Measurements from ENCODE around the gene EXOC3L4. TPM values are rescaled to one million over a fixed set of nuclear protein-coding genes. Genes with fewer than 3 reads are reported as not detected.

Gene EXOC3L4
- polyA plus RNA-seq, 1 donor from 2014 or later: not detected

- peak overlapping the region; percentile 63 for H3K4me3 ChIP-seq (ENCODE audit: low read length)
These were observed 9.8 kb downstream of the EXOC3L4 start for GRCh38 chr14:103104389-103104653.

GRCh38 chr14:103104654-103105452 is 10.3 kb downstream of the EXOC3L4 start:
- H3K79me2 ChIP-seq (replicated peaks; ENCODE audit: insufficient read depth, low read length): no peaks in the 10 kb centered on the region
- no peak overlapping the region for H3K4me2 ChIP-seq (ENCODE audit: low read length)
- H3K9me2 ChIP-seq (ENCODE audit: insufficient read depth, low read length): no peaks in the 10 kb centered on the region
- H3K27me3 ChIP-seq (ENCODE audit: insufficient read depth, low read depth, low read length): peaks cover 38% of the 10 kb centered on the region
- no peak for TF ChIP-seq EZH2 (IDR thresholded peaks at IDR 0.05; ENCODE audit: borderline replicate concordance, insufficient read depth, low read length, poor library complexity, severe bottlenecking)
- no peak for TF ChIP-seq EP300 (conservative IDR thresholded peaks at IDR 0.05; ENCODE audit: poor library complexity, severe bottlenecking)
- no peak for TF ChIP-seq POLR2AphosphoS5 (IDR thresholded peaks at IDR 0.05)
- peak; percentile 96 for TF ChIP-seq SMC3 (conservative IDR thresholded peaks at IDR 0.05; ENCODE audit: poor library complexity)
- TF ChIP-seq REST (IDR thresholded peaks at IDR 0.05; ENCODE audit: borderline replicate concordance): no peak
- peak; percentile 99 for TF ChIP-seq CTCF (IDR thresholded peaks at IDR 0.05; ENCODE audit: poor library complexity, severe bottlenecking)
- TF ChIP-seq MXI1 (conservative IDR thresholded peaks at IDR 0.05; ENCODE audit: poor library complexity, severe bottlenecking): peak; percentile 37
- no peak for TF ChIP-seq TAF1 (IDR thresholded peaks at IDR 0.05; ENCODE audit: low read depth)
- peak; percentile 92 for TF ChIP-seq RAD21 (conservative IDR thresholded peaks at IDR 0.05)
- peak overlapping the region; percentile 29 for H3K9ac ChIP-seq (ENCODE audit: low read length)
- no peaks in the 10 kb centered on the region for H4K20me1 ChIP-seq (ENCODE audit: insufficient read depth)
- H3K36me3 ChIP-seq (ENCODE audit: insufficient read depth, low read length): no peaks in the 10 kb centered on the region
- no peak overlapping the region for H3K27ac ChIP-seq (ENCODE audit: low read length)
- no peaks in the 10 kb centered on the region for H3F3A ChIP-seq (ENCODE audit: insufficient read depth, low read length, poor library complexity, severe bottlenecking)
- no peaks in the 10 kb centered on the region for H3K9me3 ChIP-seq (ENCODE audit: low read length)
- peak overlapping the region; percentile 17 for H2AFZ ChIP-seq (ENCODE audit: low read depth, low read length)
- peak overlapping the region; percentile 63 for H3K4me3 ChIP-seq (ENCODE audit: low read length)

More at GRCh38 chr14:103104389-103104653, 9.8 kb downstream of the EXOC3L4 start:
- Histone ChIP-seq H2AFZ (ENCODE audit: low read depth, low read length) (no peak overlapping the region), H3K79me2 (replicated peaks; ENCODE audit: insufficient read depth, low read length) (no peaks in the 10 kb centered on the region), H3K9me3 (ENCODE audit: low read length) (no peaks in the 10 kb centered on the region), H3K27ac (ENCODE audit: low read length) (no peak overlapping the region), H3K27me3 (ENCODE audit: insufficient read depth, low read depth, low read length) (peaks cover 38% of the 10 kb centered on the region), H4K20me1 (ENCODE audit: insufficient read depth) (no peaks in the 10 kb centered on the region), H3K9ac (ENCODE audit: low read length) (no peak overlapping the region), H3K9me2 (ENCODE audit: insufficient read depth, low read length) (no peaks in the 10 kb centered on the region), H3F3A (ENCODE audit: insufficient read depth, low read length, poor library complexity, severe bottlenecking) (no peaks in the 10 kb centered on the region), H3K36me3 (ENCODE audit: insufficient read depth, low read length) (no peaks in the 10 kb centered on the region), H3K4me2 (ENCODE audit: low read length) (no peak overlapping the region)
- TF ChIP-seq CTCF (IDR thresholded peaks at IDR 0.05; ENCODE audit: poor library complexity, severe bottlenecking): no peak
- no peak for TF ChIP-seq MXI1 (conservative IDR thresholded peaks at IDR 0.05; ENCODE audit: poor library complexity, severe bottlenecking)
- no peak for TF ChIP-seq TAF1 (IDR thresholded peaks at IDR 0.05; ENCODE audit: low read depth)
- TF ChIP-seq EP300 (conservative IDR thresholded peaks at IDR 0.05; ENCODE audit: poor library complexity, severe bottlenecking): no peak
- no peak for TF ChIP-seq POLR2AphosphoS5 (IDR thresholded peaks at IDR 0.05)
- no peak for TF ChIP-seq RAD21 (conservative IDR thresholded peaks at IDR 0.05)
- no peak for TF ChIP-seq EZH2 (IDR thresholded peaks at IDR 0.05; ENCODE audit: borderline replicate concordance, insufficient read depth, low read length, poor library complexity, severe bottlenecking)

All from neural cell (in vitro differentiated cells).